HG03520 (cell line): ENCODE results near the gene TUBGCP2.

Experiments used
- ATAC-seq: cut with Tn5 transposase; IDR thresholded peaks from one replicate; pipeline ENCODE4 v1.9.1; 2021; ENCODE audit warnings: mild to moderate bottlenecking, moderate library complexity; ENCODE audit not compliant: unreplicated experiment

The TUBGCP2 gene

GRCh38 chr10:133309100-133309719, 538 bp upstream of the TUBGCP2 start:
- peak; percentile 69 for ATAC-seq

- ATAC-seq: peak; percentile 42
Observed at GRCh38 chr10:133307776-133308420, 774 bp downstream of the TUBGCP2 start.

GRCh38 chr10:133306941-133307379, 1.7 kb downstream of the TUBGCP2 start:
- ATAC-seq: no peak

- no peak for ATAC-seq
Observed at GRCh38 chr10:133306097-133306476, 2.6 kb downstream of the TUBGCP2 start.

- ATAC-seq: no peak
Observed at GRCh38 chr10:133303206-133303605, 5.5 kb downstream of the TUBGCP2 start.

GRCh38 chr10:133302230-133302629, 6.4 kb downstream of the TUBGCP2 start:
- ATAC-seq: no peak

GRCh38 chr10:133299738-133300137, 8.9 kb downstream of the TUBGCP2 start:
- ATAC-seq: no peak

GRCh38 chr10:133299224-133299623, 9.4 kb downstream of the TUBGCP2 start:
- ATAC-seq: no peak

- no peak for ATAC-seq
Observed at GRCh38 chr10:133298466-133298865, 10.2 kb downstream of the TUBGCP2 start.

GRCh38 chr10:133297504-133297903, 11.2 kb downstream of the TUBGCP2 start:
- ATAC-seq: no peak

- no peak for ATAC-seq
Observed at GRCh38 chr10:133295426-133296320, 13.0 kb downstream of the TUBGCP2 start.

- ATAC-seq: no peak
Observed at GRCh38 chr10:133294189-133294588, 14.5 kb downstream of the TUBGCP2 start.

- no peak for ATAC-seq
Observed at GRCh38 chr10:133293810-133294119, 14.9 kb downstream of the TUBGCP2 start.

- no peak for ATAC-seq
Observed at GRCh38 chr10:133292919-133293809, 15.5 kb downstream of the TUBGCP2 start.

- ATAC-seq: no peak
Observed at GRCh38 chr10:133289761-133290160, 18.9 kb downstream of the TUBGCP2 start.

- ATAC-seq: no peak
Observed at GRCh38 chr10:133287832-133288500, 20.7 kb downstream of the TUBGCP2 start.

- ATAC-seq: no peak
Observed at GRCh38 chr10:133286366-133286765, 22.3 kb downstream of the TUBGCP2 start.

GRCh38 chr10:133285217-133285616, 23.5 kb downstream of the TUBGCP2 start:
- ATAC-seq: no peak

- no peak for ATAC-seq
Observed at GRCh38 chr10:133283931-133284330, 24.7 kb downstream of the TUBGCP2 start.

GRCh38 chr10:133282846-133283390, 25.8 kb downstream of the TUBGCP2 start:
- ATAC-seq: no peak
